ENCODE results near the gene SMG9.

The SMG9 gene

GRCh38 chr19:43718627-43719377 lies 36.0 kb downstream of the SMG9 start:
- no peaks in the 10 kb centered on the region for H3K27me3 Mint-ChIP-seq (ENCODE audit: low read depth)
- H3K9me3 Mint-ChIP-seq: no peaks in the 10 kb centered on the region
- H3K27ac Mint-ChIP-seq: no peak overlapping the region
- H3K36me3 Mint-ChIP-seq (ENCODE audit: low read depth): no peaks in the 10 kb centered on the region
- no peaks in the 10 kb centered on the region for H3K4me1 Mint-ChIP-seq (ENCODE audit: low read depth)
- H3K4me3 Mint-ChIP-seq: no peak overlapping the region
- no peak for DNase-seq (ENCODE audit: low spot score)

- no peaks in the 10 kb centered on the region for H3K27me3 Mint-ChIP-seq (ENCODE audit: low read depth)
- H3K27ac Mint-ChIP-seq: no peak within 1 kb of the TSS
- H3K4me1 Mint-ChIP-seq (ENCODE audit: low read depth): no peaks in the 10 kb centered on the region
- no peaks in the 10 kb centered on the region for H3K36me3 Mint-ChIP-seq (ENCODE audit: low read depth)
- peaks cover 3% of the 10 kb centered on the region for H3K9me3 Mint-ChIP-seq
- DNase-seq (ENCODE audit: low spot score): no peak
- no peak within 1 kb of the TSS for H3K4me3 Mint-ChIP-seq
Observed at GRCh38 chr19:43715776-43716175, 39.0 kb downstream of the SMG9 start, which contains the start of gene IRGC. IRGC (plus strand) TSS chr19:43716076; CDS start chr19:43718559, 2,483 bp downstream.

- Mint-ChIP-seq H3K36me3 (ENCODE audit: low read depth) (no peaks in the 10 kb centered on the region), H3K4me1 (ENCODE audit: low read depth) (no peaks in the 10 kb centered on the region), H3K27ac (no peak overlapping the region), H3K9me3 (peaks cover 3% of the 10 kb centered on the region), H3K27me3 (ENCODE audit: low read depth) (no peaks in the 10 kb centered on the region), H3K4me3 (no peak overlapping the region)
- no peak for DNase-seq (ENCODE audit: low spot score)
Observed at GRCh38 chr19:43713208-43713607, 41.6 kb downstream of the SMG9 start.

GRCh38 chr19:43711751-43712355 lies 42.9 kb downstream of the SMG9 start:
- Mint-ChIP-seq H3K27ac (no peak overlapping the region), H3K4me1 (ENCODE audit: low read depth) (no peaks in the 10 kb centered on the region), H3K36me3 (ENCODE audit: low read depth) (no peaks in the 10 kb centered on the region), H3K9me3 (peaks cover 3% of the 10 kb centered on the region), H3K27me3 (ENCODE audit: low read depth) (no peaks in the 10 kb centered on the region), H3K4me3 (no peak overlapping the region)
- no peak for DNase-seq (ENCODE audit: low spot score)

GRCh38 chr19:43708716-43709115 lies 46.0 kb downstream of the SMG9 start:
- H3K27ac Mint-ChIP-seq: no peak overlapping the region
- H3K4me1 Mint-ChIP-seq (ENCODE audit: low read depth): no peaks in the 10 kb centered on the region
- H3K4me3 Mint-ChIP-seq: no peak overlapping the region
- H3K9me3 Mint-ChIP-seq: peaks cover 3% of the 10 kb centered on the region
- no peak for DNase-seq (ENCODE audit: low spot score)
- no peaks in the 10 kb centered on the region for H3K36me3 Mint-ChIP-seq (ENCODE audit: low read depth)
- no peaks in the 10 kb centered on the region for H3K27me3 Mint-ChIP-seq (ENCODE audit: low read depth)

GRCh38 chr19:43707158-43707712 lies 47.5 kb downstream of the SMG9 start:
- H3K4me1 Mint-ChIP-seq (ENCODE audit: low read depth): peaks cover 1% of the 10 kb centered on the region

GRCh38 chr19:43705729-43706128 lies 49.0 kb downstream of the SMG9 start:
- H3K27me3 Mint-ChIP-seq (ENCODE audit: low read depth): no peaks in the 10 kb centered on the region
- H3K4me1 Mint-ChIP-seq (ENCODE audit: low read depth): peaks cover 8% of the 10 kb centered on the region
- DNase-seq (ENCODE audit: low spot score): no peak
- no peak overlapping the region for H3K4me3 Mint-ChIP-seq
- H3K9me3 Mint-ChIP-seq: peaks cover 4% of the 10 kb centered on the region
- peak overlapping the region; percentile 27 for H3K27ac Mint-ChIP-seq
- peaks cover 2% of the 10 kb centered on the region for H3K36me3 Mint-ChIP-seq (ENCODE audit: low read depth)

More at GRCh38 chr19:43707158-43707712, 47.5 kb downstream of the SMG9 start:
- H3K9me3 Mint-ChIP-seq: peaks cover 2% of the 10 kb centered on the region
- H3K27me3 Mint-ChIP-seq (ENCODE audit: low read depth): no peaks in the 10 kb centered on the region
- H3K4me3 Mint-ChIP-seq: no peak overlapping the region
- no peaks in the 10 kb centered on the region for H3K36me3 Mint-ChIP-seq (ENCODE audit: low read depth)
- H3K27ac Mint-ChIP-seq: no peak overlapping the region
- no peak for DNase-seq (ENCODE audit: low spot score)

GRCh38 chr19:43704002-43704705 lies 50.6 kb downstream of the SMG9 start:
- DNase-seq (ENCODE audit: low spot score): no peak
- Mint-ChIP-seq H3K9me3 (peaks cover 4% of the 10 kb centered on the region), H3K36me3 (ENCODE audit: low read depth) (peaks cover 2% of the 10 kb centered on the region), H3K4me1 (ENCODE audit: low read depth) (peaks cover 18% of the 10 kb centered on the region), H3K27me3 (ENCODE audit: low read depth) (peaks cover 4% of the 10 kb centered on the region), H3K27ac (no peak overlapping the region), H3K4me3 (no peak overlapping the region)

GRCh38 chr19:43700395-43701000 lies 54.3 kb downstream of the SMG9 start:
- Mint-ChIP-seq H3K4me3 (peak overlapping the region; percentile 86), H3K9me3 (peaks cover 4% of the 10 kb centered on the region), H3K27ac (peak overlapping the region; percentile 96), H3K4me1 (ENCODE audit: low read depth) (peaks cover 18% of the 10 kb centered on the region), H3K27me3 (ENCODE audit: low read depth) (peaks cover 23% of the 10 kb centered on the region), H3K36me3 (ENCODE audit: low read depth) (peaks cover 2% of the 10 kb centered on the region)
- peak; percentile 5 for DNase-seq (ENCODE audit: low spot score)

GRCh38 chr19:43699506-43700394 lies 55.0 kb downstream of the SMG9 start:
- H3K27me3 Mint-ChIP-seq (ENCODE audit: low read depth): peaks cover 23% of the 10 kb centered on the region
- peak overlapping the region; percentile 44 for H3K27ac Mint-ChIP-seq
- H3K9me3 Mint-ChIP-seq: peaks cover 4% of the 10 kb centered on the region
- H3K4me3 Mint-ChIP-seq: peak overlapping the region; percentile 86
- H3K4me1 Mint-ChIP-seq (ENCODE audit: low read depth): peaks cover 18% of the 10 kb centered on the region
- DNase-seq (ENCODE audit: low spot score): no peak
- peaks cover 2% of the 10 kb centered on the region for H3K36me3 Mint-ChIP-seq (ENCODE audit: low read depth)

- no peak overlapping the region for H3K4me3 Mint-ChIP-seq
- peaks cover 23% of the 10 kb centered on the region for H3K27me3 Mint-ChIP-seq (ENCODE audit: low read depth)
- H3K4me1 Mint-ChIP-seq (ENCODE audit: low read depth): peaks cover 17% of the 10 kb centered on the region
- H3K27ac Mint-ChIP-seq: no peak overlapping the region
- no peak for DNase-seq (ENCODE audit: low spot score)
- H3K9me3 Mint-ChIP-seq: peaks cover 10% of the 10 kb centered on the region
- peaks cover 2% of the 10 kb centered on the region for H3K36me3 Mint-ChIP-seq (ENCODE audit: low read depth)
Observed at GRCh38 chr19:43697295-43697694, 57.5 kb downstream of the SMG9 start.

GRCh38 chr19:43695985-43696704 lies 58.6 kb downstream of the SMG9 start:
- H3K36me3 Mint-ChIP-seq (ENCODE audit: low read depth): no peaks in the 10 kb centered on the region
- no peak overlapping the region for H3K4me3 Mint-ChIP-seq
- peaks cover 12% of the 10 kb centered on the region for H3K4me1 Mint-ChIP-seq (ENCODE audit: low read depth)
- no peak for DNase-seq (ENCODE audit: low spot score)
- peaks cover 17% of the 10 kb centered on the region for H3K9me3 Mint-ChIP-seq
- H3K27me3 Mint-ChIP-seq (ENCODE audit: low read depth): peaks cover 23% of the 10 kb centered on the region
- H3K27ac Mint-ChIP-seq: no peak overlapping the region

Measured in T-helper 2 cell treated with Interferon-gamma antibody and Interleukin-4, amounts not matched to agents 5 μg/mL and 100 μg/mL, for 36 hours (primary cell).